ENCODE measurements around the gene HJV.
"Not testable (repeated sequence)": the region's sequence is repeated elsewhere in the genome, so short reads cannot be mapped to it uniquely, and the experiment has no call there.

Gene HJV, protein sequence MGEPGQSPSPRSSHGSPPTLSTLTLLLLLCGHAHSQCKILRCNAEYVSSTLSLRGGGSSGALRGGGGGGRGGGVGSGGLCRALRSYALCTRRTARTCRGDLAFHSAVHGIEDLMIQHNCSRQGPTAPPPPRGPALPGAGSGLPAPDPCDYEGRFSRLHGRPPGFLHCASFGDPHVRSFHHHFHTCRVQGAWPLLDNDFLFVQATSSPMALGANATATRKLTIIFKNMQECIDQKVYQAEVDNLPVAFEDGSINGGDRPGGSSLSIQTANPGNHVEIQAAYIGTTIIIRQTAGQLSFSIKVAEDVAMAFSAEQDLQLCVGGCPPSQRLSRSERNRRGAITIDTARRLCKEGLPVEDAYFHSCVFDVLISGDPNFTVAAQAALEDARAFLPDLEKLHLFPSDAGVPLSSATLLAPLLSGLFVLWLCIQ

DNA sequence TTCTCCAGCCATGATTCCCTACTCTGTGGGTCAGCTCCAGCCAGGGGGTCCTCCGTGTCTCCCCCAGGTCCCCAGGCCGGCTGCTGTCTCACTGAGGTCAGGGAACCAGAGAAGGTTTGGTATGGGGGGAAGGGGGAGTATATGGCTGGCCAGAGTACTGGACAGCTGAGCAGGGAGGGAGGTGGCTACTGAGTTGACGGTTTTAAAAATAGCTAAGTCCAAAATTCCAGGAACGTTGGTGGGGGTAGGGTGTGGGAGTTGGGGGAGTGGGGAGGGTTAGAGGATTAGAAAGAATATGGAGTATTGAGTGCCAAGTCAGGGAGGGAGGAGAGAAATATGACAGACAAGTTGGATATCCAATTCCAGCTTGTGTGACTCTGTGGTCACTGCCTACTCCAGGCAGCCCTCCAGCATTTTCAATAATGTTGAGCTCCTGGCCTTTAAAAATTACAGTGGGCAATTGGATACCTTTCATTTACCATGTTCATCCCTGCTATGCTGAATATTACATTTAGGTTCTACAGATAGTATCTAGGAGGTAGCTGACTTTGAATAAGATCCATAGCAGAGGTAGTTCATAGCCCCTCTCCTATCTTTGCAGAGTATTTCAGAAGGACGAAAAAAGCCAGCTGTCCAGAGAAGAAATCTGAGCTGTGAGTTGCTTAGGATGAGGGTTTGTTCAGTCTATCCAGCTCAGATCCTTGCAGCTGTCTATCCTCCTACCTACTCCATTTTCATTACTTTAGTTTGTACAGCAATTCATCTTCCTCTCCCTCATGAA lies at the start of gene HJV:
TSS of gene HJV (minus strand) at position 114 of the 781 bp plus-strand sequence. CDS start 1,504 bp downstream, outside the sequence.
- DNase-seq: no peak

DNA sequence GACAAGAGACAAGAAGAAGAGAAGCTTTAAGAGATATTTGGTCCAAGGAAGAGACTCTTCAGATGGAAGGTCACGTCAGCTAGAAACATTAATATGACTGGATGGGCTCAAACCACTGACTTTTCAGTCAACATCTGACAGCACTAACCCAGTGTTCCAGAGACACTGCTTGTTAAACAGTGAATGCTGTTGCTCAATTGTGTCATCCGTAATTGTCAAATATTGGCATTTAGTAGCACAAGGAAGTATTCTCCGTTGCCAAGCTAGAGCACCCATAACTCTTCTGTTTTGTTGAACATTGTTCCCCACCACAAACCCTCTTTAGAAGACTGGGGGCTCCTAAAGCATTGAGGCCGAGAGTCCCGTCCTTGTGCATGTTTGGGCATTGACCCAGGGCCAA lies 37.6 kb upstream of the HJV start:
- not testable (repeated sequence) for DNase-seq

DNA sequence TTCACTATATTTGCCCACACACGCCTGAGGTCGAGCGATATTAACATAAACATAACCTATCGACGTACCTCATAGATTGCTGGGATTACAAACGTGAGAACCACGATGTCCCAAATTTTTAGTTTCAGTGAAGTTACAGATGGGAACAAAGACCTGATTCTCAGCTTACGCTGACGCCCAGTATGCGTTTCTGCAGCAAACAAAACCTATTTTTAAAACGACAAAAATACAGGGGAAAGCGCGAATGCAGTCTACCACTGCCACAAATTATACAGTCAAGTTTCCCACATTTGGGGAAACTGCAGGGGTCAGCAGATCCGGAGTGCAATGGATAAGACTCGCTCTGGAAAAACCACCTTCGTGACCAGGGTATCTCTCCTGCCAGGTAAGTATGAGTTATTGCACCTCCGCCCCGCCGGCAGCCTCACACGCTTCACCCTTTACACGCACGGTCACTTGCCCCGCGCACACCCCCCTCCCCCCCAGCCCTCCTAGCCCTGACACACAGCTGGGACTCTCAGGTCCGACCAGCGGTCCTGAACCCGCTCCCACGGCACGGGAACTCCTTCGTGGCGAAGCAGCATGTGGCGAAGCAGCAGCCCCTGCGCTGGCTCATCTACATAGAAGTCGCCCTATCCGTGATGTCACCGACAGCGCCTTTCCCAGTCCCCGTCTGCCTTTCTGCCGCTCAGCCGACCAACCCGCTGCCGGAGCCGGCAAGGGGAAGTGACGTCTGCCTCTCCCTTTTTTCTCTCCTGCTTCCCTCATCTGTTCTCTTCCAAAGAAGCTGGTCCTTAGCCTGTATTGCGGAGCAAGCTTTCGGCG lies 30.5 kb upstream of the HJV start:
- DNase-seq: not testable (repeated sequence)

DNA sequence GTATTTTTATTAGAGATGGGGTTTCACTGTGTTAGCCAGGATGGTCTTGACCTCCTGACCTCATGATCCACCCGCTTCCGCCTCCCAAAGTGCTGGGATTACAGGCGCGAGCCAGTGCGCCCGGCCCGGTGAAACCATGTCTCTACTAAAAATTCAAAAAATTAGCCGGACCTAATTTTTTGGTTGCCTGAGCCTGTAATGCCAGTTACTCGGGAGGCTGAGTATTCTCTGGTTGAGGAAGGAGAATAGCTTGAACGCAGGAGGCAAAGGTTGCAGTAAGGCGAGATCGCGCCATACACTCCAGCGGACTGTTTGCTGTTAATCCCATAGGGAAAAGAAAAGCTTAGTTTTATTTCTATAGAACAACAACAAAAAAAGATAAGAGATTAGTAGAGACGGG lies 29.9 kb upstream of the HJV start:
- no peak for DNase-seq

DNA sequence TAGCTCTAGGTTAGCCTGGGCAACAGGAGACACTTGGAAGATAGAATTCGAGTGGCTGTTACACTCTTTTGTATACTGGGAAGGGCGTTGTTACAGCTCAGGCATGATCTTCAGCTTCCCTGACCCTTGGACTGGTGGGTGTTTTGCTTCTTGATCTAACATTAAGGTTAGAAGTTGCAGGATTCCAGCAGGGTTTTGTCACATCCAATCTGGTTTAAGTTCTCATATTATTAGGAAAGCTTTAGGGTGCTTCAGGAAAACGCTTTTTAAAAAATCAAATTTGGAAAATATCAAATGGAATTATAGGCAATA lies 29.1 kb upstream of the HJV start:
- not testable (repeated sequence) for DNase-seq

DNA sequence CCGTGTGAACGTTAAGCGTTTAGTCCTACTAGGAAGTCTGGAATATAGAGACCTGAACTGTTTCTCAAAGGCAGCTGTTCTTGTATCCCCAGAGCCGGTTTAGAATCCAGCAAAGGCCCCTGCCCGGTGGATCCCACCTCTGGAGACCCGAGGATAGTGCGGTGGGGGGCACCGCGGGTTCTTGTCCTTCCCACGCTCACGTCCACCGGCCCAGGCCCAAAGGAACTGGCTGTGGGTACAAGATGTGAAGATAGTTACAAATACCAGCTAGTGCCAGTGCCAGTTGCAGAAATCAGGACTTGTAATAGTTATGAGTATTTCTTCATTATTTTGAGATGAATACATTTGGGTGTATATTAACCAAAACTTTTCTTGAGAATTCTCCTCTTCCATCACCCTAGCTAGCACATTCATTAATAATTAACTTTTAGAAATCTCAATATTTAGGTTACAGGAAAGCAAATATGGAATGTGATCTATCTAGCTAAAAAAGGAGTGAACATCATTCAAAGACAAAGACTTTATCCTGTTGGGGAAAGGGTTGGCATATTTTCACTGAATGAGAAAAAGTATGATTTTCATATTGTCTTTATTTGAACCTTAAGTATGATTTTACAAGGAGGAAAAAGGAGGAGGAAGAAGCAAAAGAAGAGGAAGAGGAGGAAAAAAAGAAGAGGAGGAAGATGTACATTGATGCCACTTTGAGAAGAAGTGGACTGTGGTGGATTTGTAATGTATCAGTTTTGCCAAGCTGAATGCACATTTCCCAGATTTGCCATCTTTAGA lies 28.5 kb upstream of the HJV start:
- not testable (repeated sequence) for DNase-seq

DNA sequence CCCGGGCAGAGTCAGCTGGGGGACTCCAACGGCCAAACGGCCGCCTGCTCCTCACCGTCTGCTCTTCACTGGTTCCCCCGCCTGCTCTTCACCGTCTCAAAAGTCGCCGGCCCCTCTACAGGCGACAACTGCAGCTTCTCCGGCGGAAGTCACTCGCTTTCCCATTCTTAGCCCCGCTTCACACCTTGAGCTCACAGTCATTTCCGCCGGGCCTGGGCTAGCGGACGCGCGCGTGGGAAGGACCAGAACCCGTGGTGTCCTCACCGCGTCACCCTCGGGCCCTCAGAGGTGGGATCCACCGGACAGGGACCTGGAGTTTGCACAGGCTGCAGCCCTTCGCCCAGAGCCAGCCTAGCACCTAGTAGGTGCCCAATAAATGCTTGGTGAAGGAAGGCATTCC lies 27.9 kb upstream of the HJV start:
- DNase-seq: no peak

DNA sequence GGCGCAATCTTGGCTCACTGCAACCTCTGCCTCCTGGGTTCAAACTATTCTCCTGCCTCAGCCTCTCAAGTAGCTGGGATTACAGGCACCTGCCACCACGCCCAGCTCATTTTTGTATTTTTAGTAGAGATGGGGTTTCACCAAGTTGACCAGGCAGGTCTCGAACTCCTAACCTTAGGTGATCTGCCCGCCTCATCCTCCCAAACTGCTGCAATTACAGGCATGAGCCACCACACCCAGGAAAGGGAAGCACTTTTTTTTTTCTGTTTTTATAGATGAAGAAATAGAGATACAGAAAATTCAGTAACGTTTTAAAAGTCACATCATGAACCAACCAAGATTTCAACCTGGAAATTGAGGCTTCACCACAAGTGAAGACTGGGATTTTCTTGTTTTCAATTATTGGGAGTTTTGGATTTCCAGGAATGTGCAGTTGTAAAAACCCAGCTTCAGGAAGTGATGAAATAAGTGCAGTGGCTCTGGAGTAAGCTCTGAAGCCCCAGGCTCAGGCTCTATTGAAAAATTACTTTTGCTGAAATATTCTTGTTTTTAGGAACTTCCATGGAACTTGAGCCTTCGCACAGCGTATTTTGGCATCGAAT lies 27.1 kb upstream of the HJV start:
- not testable (repeated sequence) for DNase-seq

DNA sequence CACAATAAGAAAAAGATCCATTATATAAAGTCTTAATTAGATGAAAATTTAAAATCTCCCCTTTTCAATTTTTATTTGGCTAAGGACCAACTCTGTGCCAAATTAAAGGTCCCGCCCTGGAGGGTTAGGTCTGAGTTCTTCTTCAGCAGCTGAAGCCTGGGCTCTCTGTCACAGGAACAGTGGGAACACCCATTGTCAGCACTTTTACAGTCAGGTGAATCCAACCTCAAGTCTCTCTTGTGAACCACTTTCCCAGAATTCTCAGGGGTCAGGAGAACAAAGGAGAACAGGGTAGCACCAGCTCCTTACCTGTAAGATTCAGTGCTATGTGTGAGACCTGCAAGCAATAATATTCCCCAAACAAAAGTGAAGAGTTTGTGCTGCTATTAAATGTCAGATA lies 25.1 kb upstream of the HJV start:
- no peak for DNase-seq

DNA sequence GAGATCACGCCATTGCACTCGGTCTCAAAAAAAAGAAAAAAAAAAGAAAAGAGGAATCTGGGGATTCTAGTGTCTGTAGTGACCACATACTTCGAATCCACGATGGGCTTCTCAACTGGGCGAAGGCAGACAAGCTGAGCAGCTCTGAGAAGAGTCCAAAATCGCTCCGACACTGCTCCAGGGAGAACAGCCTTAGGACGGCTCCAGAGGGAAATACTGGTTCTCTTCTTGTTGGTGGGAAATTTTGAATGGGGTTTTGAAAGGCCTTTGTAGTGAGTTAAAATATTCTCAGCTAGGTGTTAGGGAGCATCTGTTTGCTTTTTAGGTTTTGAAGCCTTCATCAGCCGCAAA lies 18.3 kb upstream of the HJV start:
- DNase-seq: peak; percentile 69

DNA sequence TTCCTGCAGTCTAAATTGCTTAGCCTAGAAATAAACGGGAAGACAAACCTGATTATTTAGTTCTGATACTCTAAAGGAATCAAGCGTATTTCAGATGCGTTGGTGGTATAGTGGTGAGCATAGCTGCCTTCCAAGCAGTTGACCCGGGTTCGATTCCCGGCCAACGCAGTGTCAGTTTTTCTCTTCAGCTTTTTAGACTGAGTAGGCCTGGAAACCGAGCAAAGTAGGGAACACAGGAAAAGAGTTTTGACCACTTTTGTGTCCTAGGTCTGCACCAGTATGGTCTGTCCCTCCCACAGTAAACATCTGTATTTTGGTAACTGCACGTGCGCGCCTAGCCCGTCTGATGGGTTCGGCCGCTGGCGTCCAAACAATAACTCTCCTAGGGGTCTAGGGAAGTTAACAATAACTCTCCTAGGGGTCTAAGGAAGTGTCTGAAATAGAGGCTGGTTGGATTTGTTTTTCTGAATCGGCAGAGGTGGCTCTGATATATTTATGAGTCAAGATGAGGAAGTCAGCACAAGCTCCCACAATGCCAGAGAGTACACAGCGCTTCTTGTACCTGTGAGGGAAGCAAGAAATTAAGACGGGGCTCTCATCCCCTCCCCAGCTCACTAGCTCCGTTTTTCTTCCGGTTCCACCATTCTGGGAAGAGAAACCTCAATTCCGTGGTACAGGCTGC lies 15.6 kb upstream of the HJV start:
- DNase-seq: peak; percentile 91

DNA sequence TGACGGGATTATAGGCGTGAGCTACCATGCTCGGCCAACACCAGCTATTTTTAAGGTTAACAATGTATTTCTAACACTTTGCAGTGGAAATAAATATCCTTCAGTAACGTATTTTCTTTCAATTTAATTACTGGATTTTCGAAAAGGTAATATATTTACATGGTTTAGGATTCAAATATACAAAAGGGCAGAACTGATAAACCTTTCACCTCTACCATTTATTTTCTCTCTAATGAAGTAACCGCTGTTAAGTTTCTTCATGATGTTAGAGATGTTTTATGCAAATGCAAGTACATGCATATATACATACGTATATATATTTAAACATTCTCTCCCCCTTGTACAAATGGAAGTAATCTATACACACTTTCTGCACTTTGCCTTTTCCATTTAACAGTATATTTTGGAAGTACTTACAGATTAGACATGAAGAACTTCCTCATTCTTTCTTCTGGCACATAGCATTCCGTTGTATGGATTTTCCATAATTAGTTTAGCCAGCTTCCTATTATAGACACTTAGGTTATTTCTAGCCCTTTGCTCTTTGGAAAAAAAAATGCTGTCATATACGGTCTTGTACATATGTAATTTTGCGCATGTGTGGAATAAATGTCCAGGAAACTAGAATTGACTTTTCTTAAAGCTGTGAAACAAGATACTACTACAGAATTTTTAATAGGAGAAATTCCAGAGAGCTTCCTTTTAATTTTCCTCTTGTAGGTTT lies 14.9 kb upstream of the HJV start:
- peak; percentile 76 for DNase-seq

DNA sequence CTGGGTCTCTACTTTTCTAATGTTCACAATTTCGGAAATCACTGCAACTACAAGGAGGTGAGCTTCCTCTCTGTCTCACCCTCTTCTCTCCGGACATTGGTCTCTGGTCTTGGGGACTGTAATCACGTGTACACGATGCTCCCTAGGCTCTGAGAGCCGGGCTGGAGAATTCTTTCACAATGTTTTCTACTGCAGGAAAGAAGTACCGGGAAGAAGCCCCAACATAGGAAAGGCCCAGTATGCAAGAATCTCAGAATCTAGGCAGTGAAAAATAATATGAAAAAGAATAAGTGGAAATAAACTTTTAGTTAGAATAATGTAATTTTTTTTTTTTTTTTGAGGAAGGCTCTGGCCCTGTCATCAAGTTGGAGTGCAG lies 13.5 kb upstream of the HJV start:
- DNase-seq: peak; percentile 67

DNA sequence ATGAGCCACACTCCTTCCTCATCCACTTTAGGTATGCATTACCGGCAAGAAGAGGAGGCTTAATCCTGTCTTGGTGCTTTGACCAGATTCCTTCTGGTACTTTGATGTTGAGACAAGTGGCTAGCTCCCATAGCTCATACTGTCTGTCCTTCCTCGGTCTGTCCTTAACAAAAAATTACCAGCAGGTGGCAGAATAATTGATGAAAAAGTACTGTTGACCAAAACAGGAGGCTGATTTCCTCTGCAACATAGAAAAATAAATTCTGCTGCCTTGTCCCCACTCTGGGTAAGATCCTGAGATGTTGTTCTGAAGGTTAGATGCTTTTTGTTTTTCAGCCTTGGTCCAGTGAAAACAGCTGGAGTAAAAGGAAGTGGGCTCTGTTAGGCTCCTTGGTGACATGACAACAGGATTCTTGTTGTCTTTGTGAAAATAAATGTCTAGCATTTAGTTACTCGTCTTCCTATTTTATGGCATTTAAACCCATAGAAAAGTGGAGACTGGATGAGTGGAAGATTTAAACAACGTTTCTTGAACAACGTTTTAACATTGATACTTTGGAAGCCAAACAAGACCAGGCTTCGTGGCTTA lies 11.2 kb upstream of the HJV start:
- peak; percentile 58 for DNase-seq

DNA sequence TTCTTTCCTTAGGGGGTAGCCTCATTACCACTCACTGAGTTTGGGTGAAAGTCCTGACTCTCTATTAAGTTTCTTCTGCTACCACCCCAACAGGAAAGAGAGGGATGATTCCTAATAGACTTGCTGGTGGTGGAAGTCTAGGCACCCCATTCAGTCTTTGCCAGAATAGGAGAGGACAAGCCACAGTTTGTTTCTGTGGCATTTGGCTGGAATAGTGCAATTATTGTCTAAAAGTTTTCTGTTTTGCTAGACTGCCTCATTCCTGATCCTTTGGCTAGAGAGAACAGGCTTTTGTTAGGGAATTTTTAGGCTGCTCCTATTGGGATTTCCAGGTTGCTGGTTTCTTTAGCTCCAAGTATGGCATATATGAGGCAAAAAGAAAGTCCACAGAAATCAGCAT lies 9.9 kb upstream of the HJV start:
- DNase-seq: no peak

DNA sequence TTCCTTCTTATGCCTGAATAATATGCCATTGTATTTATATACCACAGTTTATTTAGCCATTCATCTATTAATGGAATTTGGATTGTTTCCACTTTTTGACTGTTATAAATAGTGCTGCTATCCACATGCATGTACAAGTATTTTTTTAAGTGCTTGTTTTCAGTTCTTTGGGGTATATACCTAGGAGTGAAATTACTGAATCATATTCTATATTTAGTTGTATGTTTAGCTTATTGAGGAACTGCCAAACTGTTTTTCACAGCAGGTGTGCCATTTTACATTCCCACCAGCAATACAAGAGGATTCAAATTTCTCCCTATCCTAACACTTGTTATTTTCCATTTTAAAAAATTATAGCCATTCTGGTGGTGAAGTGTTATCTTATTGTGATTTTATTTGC lies 7.6 kb upstream of the HJV start:
- DNase-seq: no peak

DNA sequence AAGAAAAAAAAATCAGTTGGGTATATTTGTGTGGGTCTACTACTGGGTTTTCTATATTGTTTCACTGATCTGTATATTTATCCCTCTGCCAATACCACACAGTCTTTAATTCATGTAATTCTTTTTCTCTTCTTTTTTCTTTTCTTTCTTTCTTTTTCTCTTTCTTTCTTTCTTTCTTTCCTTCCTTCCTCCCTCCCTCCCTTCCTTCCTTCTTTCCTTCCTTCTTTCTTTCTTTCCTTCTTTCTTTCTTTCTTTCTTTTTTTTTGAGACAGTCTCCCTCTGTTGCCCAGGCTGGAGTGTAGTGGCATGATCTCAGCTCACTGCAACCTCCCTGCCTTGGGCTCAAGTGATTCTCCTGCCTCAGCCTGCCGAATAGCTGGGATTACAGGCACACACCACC lies 5.1 kb upstream of the HJV start:
- DNase-seq: not testable (repeated sequence)

DNA sequence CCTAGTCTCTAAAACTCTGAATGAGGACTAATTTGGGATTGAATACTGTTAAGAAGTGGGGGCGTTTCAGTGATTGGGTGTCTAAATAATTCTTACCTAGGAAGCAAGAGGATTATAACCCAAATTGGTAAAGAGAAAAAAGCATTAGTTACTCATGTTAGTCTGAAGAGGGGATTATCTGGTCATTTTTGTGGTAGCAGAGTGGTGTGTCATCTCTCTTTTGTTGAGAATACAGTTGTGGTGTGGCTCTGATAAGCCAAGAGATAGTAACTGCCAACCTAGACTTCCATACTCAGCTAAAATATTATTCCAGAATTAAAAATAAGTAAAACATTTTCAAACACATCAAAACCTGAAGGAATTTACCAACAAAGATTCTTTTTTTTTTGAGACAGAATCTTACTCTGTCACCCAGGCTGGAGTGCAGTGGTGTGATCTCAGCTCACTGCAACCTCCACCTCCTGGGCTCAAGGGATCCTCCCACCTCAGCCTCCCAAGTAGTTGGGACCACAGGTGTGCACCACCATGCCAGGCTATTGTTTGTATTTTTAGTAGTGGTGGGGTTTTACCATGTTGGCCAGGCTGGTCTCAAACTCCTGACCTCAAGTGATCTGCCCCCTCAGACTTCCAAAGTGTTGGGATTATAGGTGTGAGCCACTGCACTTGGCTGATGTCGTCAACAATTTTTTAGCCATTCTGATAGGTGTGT lies 4.4 kb upstream of the HJV start:
- not testable (repeated sequence) for DNase-seq

DNA sequence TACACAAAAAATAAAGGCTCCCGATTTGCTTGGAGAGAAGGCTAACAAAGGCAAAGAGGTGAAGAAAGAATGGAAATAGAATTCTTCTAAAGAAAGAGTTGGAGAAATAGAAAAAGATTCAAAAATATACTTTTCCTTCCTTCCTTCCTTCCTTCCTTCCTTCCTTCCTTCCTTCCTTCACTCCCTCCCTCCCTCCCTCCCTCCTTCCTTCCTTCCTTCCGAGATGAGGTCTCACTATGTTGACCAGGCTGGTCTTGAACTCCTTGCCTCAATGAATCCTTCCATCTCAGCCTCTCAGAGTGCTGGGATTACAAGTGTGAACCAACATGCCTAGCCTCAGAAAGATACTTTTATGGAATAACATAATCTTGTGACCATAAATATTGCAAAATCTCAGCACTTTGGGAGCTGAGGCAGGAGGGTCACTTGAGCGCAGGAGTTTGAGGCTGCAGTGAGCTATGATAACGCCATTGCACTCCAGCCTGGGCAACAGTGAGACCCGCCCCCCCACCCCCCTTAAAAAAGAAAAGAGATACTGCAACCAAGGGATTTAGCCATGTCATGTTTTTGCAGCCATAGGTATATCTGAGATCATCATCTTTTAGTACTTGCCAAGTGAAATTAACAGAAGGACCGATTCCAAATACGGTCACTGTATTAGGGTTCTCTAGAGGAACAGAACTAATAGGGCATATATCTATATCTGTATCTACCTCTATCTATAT lies 1.0 kb upstream of the HJV start:
- DNase-seq: no peak

All from NCI-H69 (cell line).